Sigmoid colon (tissue), 7 donors: ENCODE data around the gene IP6K3. TPM values are rescaled to one million over a fixed set of nuclear protein-coding genes. Genes with fewer than 3 reads are reported as not detected.

Experiments
- DNase-seq: peaks from one replicate; pipeline ENCODE4 v3.0.0-alpha.2; 2019
- H3K27ac ChIP-seq, 4 donors: fragments of 200-600 bp; sonication (generic); one replicate each; pipeline ENCODE4 v1.5.1; 2016 to 2019; ENCODE audit warnings: mild to moderate bottlenecking in 1 of 4
- H3K27me3 ChIP-seq, 3 donors: fragments of 200-600 bp; sonication (generic); one replicate each; pipeline ENCODE4 v1.5.1; 2019; ENCODE audit warnings: mild to moderate bottlenecking in 1 of 3
- H3K36me3 ChIP-seq, 4 donors: fragments of 200-600 bp; sonication (generic); one replicate each; pipeline ENCODE4 v1.5.1; 2016 to 2019
- H3K4me1 ChIP-seq, 4 donors: fragments of 200-600 bp; sonication (generic); one replicate each; pipeline ENCODE4 v1.5.1; 2017 to 2019
- H3K4me3 ChIP-seq, 4 donors: fragments of 200-600 bp; sonication (generic); one replicate each; pipeline ENCODE4 v1.5.1; 2017 to 2019; ENCODE audit warnings: mild to moderate bottlenecking in 2 of 4, moderate library complexity in 1 of 4
- H3K9me3 ChIP-seq, 4 donors: fragments of 200-600 bp in 3 of 4; sonication (generic) in 3 of 4; one replicate each; pipeline versions ENCODE4 v1.5.1 to v1.6.1; 2013 to 2019
- CTCF ChIP-seq, 4 experiments: fragments of 450-650 bp in 3 of 4; fragments of 200-600 bp in 1 of 4; IDR thresholded peaks; one replicate each; pipeline ENCODE4 v1.5.1; 2016 to 2019; ENCODE audit warnings: antibody characterized with exemption in 4 of 4, mild to moderate bottlenecking in 3 of 4, moderate library complexity in 2 of 4
- EP300 ChIP-seq, 4 donors: sonication (generic); formaldehyde crosslinking; IDR thresholded peaks; one replicate each; pipeline ENCODE4 v1.6.1; 2017; ENCODE audit warnings: antibody characterized with exemption in 4 of 4
- POLR2A ChIP-seq, 2 donors: fragments of 450-650 bp; IDR thresholded peaks; one replicate each; pipeline ENCODE4 v1.6.1; 2016; ENCODE audit warnings: antibody characterized with exemption in 2 of 2, mild to moderate bottlenecking in 2 of 2, moderate library complexity in 2 of 2
- POLR2AphosphoS5 ChIP-seq, 4 donors: sonication (generic); formaldehyde crosslinking; IDR thresholded peaks; one replicate each; pipeline ENCODE4 v1.6.1; 2017; ENCODE audit warnings: antibody characterized with exemption in 4 of 4
- WGBS, 2 donors: extraction: QIAGEN DNeasy Blood & Tissue Kit; methylation state at CpG; one replicate each; pipeline ENCODE4 v1.1.7; 2013; 5-methylcytosine and 5-hydroxymethylcytosine counted together
- intact Hi-C: fragments of 100-400 bp; cut with DNase I; formaldehyde crosslinking; loops from one replicate; pipeline ENCODE4 v1.15.1; 2023
- polyA plus RNA-seq, 3 donors: library from polyadenylated mRNA; stranded (reverse); fragments of 200-250 nt; gene quantifications; one replicate each; pipeline ENCODE4 v1.2.3, GENCODE V29; 2013
- total RNA-seq, 4 donors: library from RNA; depleted of rRNA; stranded (reverse); fragments of >200 nt; gene quantifications; one replicate each; pipeline ENCODE4 v1.1.0, GENCODE V29; 2016
- donor health status: healthy with polysubstance abuse.
- donor health status: Bipolar disorder and iron deficiency.
- donor health status: healthy.

Gene IP6K3
- total and polyA plus RNA-seq, 7 donors: 0.46 to 10.3 (median 4.9) TPM

GRCh38 chr6:33690766-33691165 lies 55.9 kb downstream of the IP6K3 start:
- intact Hi-C loops: no loop called here
- Histone ChIP-seq H3K27ac (no peak overlapping the region), H3K27me3 (no peaks in the 10 kb centered on the region), H3K4me1 (peaks cover 0 to 21% (median 1%) of the 10 kb centered on the region in 4 donors), H3K36me3 (peaks cover 0 to 30% (median 4%) of the 10 kb centered on the region in 4 donors), H3K9me3 (no peaks in the 10 kb centered on the region), H3K4me3 (no peak overlapping the region)
- 87 to 90% methylated on average over 13 of the region's 13 CpGs for WGBS, 2 donors
- TF ChIP-seq EP300 (IDR thresholded peaks at IDR 0.05): no peak
- no peak for TF ChIP-seq POLR2A (IDR thresholded peaks at IDR 0.05)
- no peak for TF ChIP-seq CTCF (IDR thresholded peaks at IDR 0.05)
- no peak for TF ChIP-seq POLR2AphosphoS5 (IDR thresholded peaks at IDR 0.05)
- DNase-seq: no peak

- intact Hi-C loops: no loop called here
Observed at GRCh38 chr6:33689879-33690278, 56.8 kb downstream of the IP6K3 start.

GRCh38 chr6:33689148-33689494 lies 57.6 kb downstream of the IP6K3 start:
- H3K4me1 ChIP-seq: peaks cover 0 to 11% (median 0%) of the 10 kb centered on the region in 4 donors
- no peak for DNase-seq
- H3K36me3 ChIP-seq: peaks cover 0 to 35% (median 4%) of the 10 kb centered on the region in 4 donors
- H3K27me3 ChIP-seq: no peaks in the 10 kb centered on the region
- H3K27ac ChIP-seq: no peak overlapping the region
- no peak overlapping the region for H3K4me3 ChIP-seq
- intact Hi-C loops: no loop called here
- TF ChIP-seq POLR2A (IDR thresholded peaks at IDR 0.05) (no peak), POLR2AphosphoS5 (IDR thresholded peaks at IDR 0.05) (no peak), EP300 (IDR thresholded peaks at IDR 0.05) (no peak), CTCF (IDR thresholded peaks at IDR 0.05) (no peak)
- 79 to 95% methylated on average over 12 of the region's 12 CpGs for WGBS, 2 donors
- no peaks in the 10 kb centered on the region for H3K9me3 ChIP-seq

More at GRCh38 chr6:33689879-33690278, 56.8 kb downstream of the IP6K3 start:
- H3K4me3 ChIP-seq: no peak overlapping the region
- no peaks in the 10 kb centered on the region for H3K27me3 ChIP-seq
- H3K27ac ChIP-seq: no peak overlapping the region
- H3K4me1 ChIP-seq: peaks cover 0 to 12% (median 0%) of the 10 kb centered on the region in 4 donors
- H3K36me3 ChIP-seq: peaks cover 0 to 35% (median 4%) of the 10 kb centered on the region in 4 donors
- H3K9me3 ChIP-seq: no peaks in the 10 kb centered on the region
- no peak for TF ChIP-seq POLR2A (IDR thresholded peaks at IDR 0.05)
- TF ChIP-seq EP300 (IDR thresholded peaks at IDR 0.05): no peak
- no peak for TF ChIP-seq CTCF (IDR thresholded peaks at IDR 0.05)
- no peak for TF ChIP-seq POLR2AphosphoS5 (IDR thresholded peaks at IDR 0.05)
- no peak for DNase-seq
- 88 to 93% methylated on average over 10 of the region's 10 CpGs for WGBS, 2 donors

GRCh38 chr6:33688451-33689147 lies 58.1 kb downstream of the IP6K3 start:
- H3K36me3 ChIP-seq: peaks cover 0 to 31% (median 4%) of the 10 kb centered on the region in 4 donors
- no peak for TF ChIP-seq POLR2AphosphoS5 (IDR thresholded peaks at IDR 0.05)
- TF ChIP-seq POLR2A (IDR thresholded peaks at IDR 0.05): no peak
- no peak for TF ChIP-seq CTCF (IDR thresholded peaks at IDR 0.05)
- no peak for TF ChIP-seq EP300 (IDR thresholded peaks at IDR 0.05)
- no peak overlapping the region for H3K4me3 ChIP-seq
- intact Hi-C loops: no loop called here
- H3K9me3 ChIP-seq: no peaks in the 10 kb centered on the region
- peaks cover 0 to 7% (median 0%) of the 10 kb centered on the region in 4 donors for H3K4me1 ChIP-seq
- DNase-seq: no peak
- WGBS, 2 donors: 90 to 93% methylated on average over 25 of the region's 25 CpGs
- no peaks in the 10 kb centered on the region for H3K27me3 ChIP-seq
- no peak overlapping the region for H3K27ac ChIP-seq
